HCT116 (cell line): ENCODE data around the gene CRIP1. TPM values are rescaled to one million over a fixed set of nuclear protein-coding genes. Genes with fewer than 3 reads are reported as not detected.

ENCODE experiments used
- ATAC-seq: fragments of 200-7000 bp; cut with Tn5 transposase; 2 replicates; pipeline ENCODE4 v1.9.1; 2020; ENCODE audit warnings: mild to moderate bottlenecking, moderate library complexity
- BruUV-seq: library from RNA; stranded (reverse); fragments of 400-500 nt; replicated peaks from 2 replicates; lab custom pipeline; 2021; lab: Mats Ljungman, UMichigan
- CTCF ChIA-PET: fragments of 300-600 bp; sonication (Branson Sonifier 250); formaldehyde crosslinking; loops from one replicate; lab custom pipeline; 2021; ENCODE audit warnings: antibody characterized with exemption; lab: Charles Lee
- POLR2A ChIA-PET: fragments of 300-600, 350-600 bp; sonication (Branson Sonifier 250); formaldehyde crosslinking; loops from one replicate; lab custom pipeline; 2021; ENCODE audit warnings: antibody characterized with exemption; lab: Charles Lee
- RAD21 ChIA-PET, 2 experiments: fragments of 300-600 bp; sonication (Branson Sonifier 250); formaldehyde crosslinking; loops; one replicate each; lab custom pipeline; 2023; ENCODE audit warnings: low total read pairs in 2 of 2; ENCODE audit not compliant: uncharacterized antibody in 2 of 2, unreplicated experiment in 2 of 2, low non-redundant PET in 1 of 2; lab: Charles Lee
- DNase-seq: peaks from one replicate; pipeline ENCODE4 v3.0.0-alpha.2; 2010; ENCODE audit warnings: low read depth, low spot score
- H2AFZ ChIP-seq: fragments of 200-600 bp; shearing (Covaris generic), sonication (generic); 2 replicates; pipeline ENCODE4 v1.6.1; 2017; ENCODE audit warnings: low read depth, mixed run types, mixed read lengths, antibody characterized with exemption, low read length; ENCODE audit not compliant: poor library complexity, severe bottlenecking
- H3K27ac ChIP-seq: 2 replicates; pipeline ENCODE4 v1.5.1; 2012; ENCODE audit warnings: low read depth, low read length
- H3K27me3 ChIP-seq: fragments of 200-600 bp; sonication (generic); 2 replicates; pipeline ENCODE4 v1.6.1; 2016; ENCODE audit warnings: mixed run types, low read length, mixed read lengths; ENCODE audit not compliant: insufficient read depth
- H3K36me3 ChIP-seq, 2 experiments: fragments of 200-500 bp in 1 of 2; fragments of 200-600 bp in 1 of 2; sonication (Bioruptor generic) in 1 of 2; sonication (generic) in 1 of 2; 2 replicates each; pipeline versions ENCODE4 v1.5.1 to v1.6.1; 2014 to 2016; ENCODE audit warnings: low read length in 2 of 2, inconsistent platforms in 1 of 2, mixed read lengths in 1 of 2, mixed run types in 1 of 2; ENCODE audit not compliant: insufficient read depth in 2 of 2, control insufficient read depth in 1 of 2
- H3K4me1 ChIP-seq, 2 experiments: fragments of 200-600 bp in 1 of 2; sonication (generic) in 1 of 2; 2 replicates each; pipeline versions ENCODE4 v1.5.1 to v1.6.1; 2012 to 2017; ENCODE audit warnings: low read length in 2 of 2, inconsistent platforms in 1 of 2, mild to moderate bottlenecking in 1 of 2, mixed read lengths in 1 of 2, mixed run types in 1 of 2, moderate library complexity in 1 of 2; ENCODE audit not compliant: insufficient read depth in 2 of 2, control insufficient read depth in 1 of 2
- H3K4me2 ChIP-seq: fragments of 200-600 bp; sonication (generic); 2 replicates; pipeline ENCODE4 v1.6.1; 2017; ENCODE audit warnings: mixed run types, low read length, mixed read lengths
- H3K4me3 ChIP-seq, 2 experiments: fragments of 200-600 bp in 1 of 2; sonication (generic) in 1 of 2; replicated peaks in 1 of 2; 2 replicates each; pipeline ENCODE4 v1.5.1; 2011 to 2016; ENCODE audit warnings: low read length in 2 of 2, control low read depth in 1 of 2, low read depth in 1 of 2, mild to moderate bottlenecking in 1 of 2, mixed read lengths in 1 of 2, mixed run types in 1 of 2
- H3K79me2 ChIP-seq: fragments of 200-600 bp; sonication (generic); 2 replicates; pipeline ENCODE4 v1.6.1; 2017; ENCODE audit warnings: mild to moderate bottlenecking, mixed run types, low read length, moderate library complexity, mixed read lengths; ENCODE audit not compliant: insufficient read depth
- H3K9ac ChIP-seq: fragments of 200-600 bp; sonication (generic); 2 replicates; pipeline ENCODE4 v1.6.1; 2016; ENCODE audit warnings: low read length, mixed read lengths
- H3K9me2 ChIP-seq: fragments of 200-600 bp; sonication (generic), shearing (Covaris generic); 2 replicates; pipeline ENCODE4 v1.6.1; 2017; ENCODE audit warnings: mixed run types, mild to moderate bottlenecking, moderate library complexity; ENCODE audit not compliant: insufficient read depth
- H3K9me3 ChIP-seq, 2 experiments: fragments of 200-500 bp in 1 of 2; fragments of 200-600 bp in 1 of 2; sonication (Bioruptor generic) in 1 of 2; sonication (generic) in 1 of 2; 2 replicates each; pipeline ENCODE4 v1.6.1; 2014 to 2017; ENCODE audit warnings: low read length in 2 of 2, mixed read lengths in 2 of 2, inconsistent platforms in 1 of 2, low read depth in 1 of 2, mild to moderate bottlenecking in 1 of 2, mixed run types in 1 of 2, moderate library complexity in 1 of 2; ENCODE audit not compliant: control insufficient read depth in 1 of 2, insufficient read depth in 1 of 2
- H4K20me1 ChIP-seq: fragments of 200-600 bp; sonication (generic), shearing (Covaris generic); 2 replicates; pipeline ENCODE4 v1.6.1; 2017; ENCODE audit warnings: mixed run types, mild to moderate bottlenecking, moderate library complexity; ENCODE audit not compliant: insufficient read depth
- CBX3 ChIP-seq: IDR thresholded peaks from 2 replicates; pipeline ENCODE4 v1.6.1; 2012; ENCODE audit warnings: low read depth
- CTCF ChIP-seq, 3 experiments: fragments of 200-600 bp in 1 of 3; sonication (generic) in 1 of 3; IDR thresholded peaks in 2 of 3; conservative IDR thresholded peaks in 1 of 3; 2 replicates each; pipeline ENCODE4 v1.5.1; 2012 to 2017; ENCODE audit warnings: low read depth in 2 of 3, low read length in 2 of 3, antibody characterized with exemption in 1 of 3, borderline replicate concordance in 1 of 3, control low read depth in 1 of 3, mild to moderate bottlenecking in 1 of 3, mixed read lengths in 1 of 3, mixed run types in 1 of 3, moderate library complexity in 1 of 3; ENCODE audit not compliant: insufficient read depth in 1 of 3
- EGR1 ChIP-seq: IDR thresholded peaks from 2 replicates; pipeline ENCODE4 v1.6.1; 2012; ENCODE audit warnings: low read depth
- ELF1 ChIP-seq: IDR thresholded peaks from 2 replicates; pipeline ENCODE4 v1.6.1; 2012; ENCODE audit warnings: low read depth, borderline replicate concordance
- EZH2phosphoT487 ChIP-seq: fragments of 200-600 bp; IDR thresholded peaks from 2 replicates; pipeline ENCODE4 v1.6.1; 2018; ENCODE audit warnings: antibody characterized with exemption, borderline replicate concordance
- FOSL1 ChIP-seq: IDR thresholded peaks from 2 replicates; pipeline ENCODE4 v1.6.1; 2012; ENCODE audit warnings: low read depth
- POLR2A ChIP-seq: IDR thresholded peaks from 2 replicates; pipeline ENCODE4 v1.7.0; 2011; ENCODE audit warnings: borderline replicate concordance; ENCODE audit not compliant: insufficient read depth, insufficient read length; ENCODE audit errors: extremely low read depth
- POLR2AphosphoS5 ChIP-seq: IDR thresholded peaks from 2 replicates; pipeline ENCODE4 v1.6.1; 2011; ENCODE audit warnings: mild to moderate bottlenecking, low read depth, low read length, moderate library complexity
- RAD21 ChIP-seq: IDR thresholded peaks from 2 replicates; pipeline ENCODE4 v1.6.1; 2012; ENCODE audit warnings: low read depth, mild to moderate bottlenecking
- SP1 ChIP-seq: IDR thresholded peaks from 2 replicates; pipeline ENCODE4 v1.6.1; 2012; ENCODE audit warnings: low read depth
- SRF ChIP-seq: IDR thresholded peaks from 2 replicates; pipeline ENCODE4 v1.6.1; 2012; ENCODE audit warnings: low read depth
- TCF7L2 ChIP-seq: IDR thresholded peaks from 2 replicates; pipeline ENCODE4 v1.7.0; 2011; ENCODE audit warnings: borderline replicate concordance, inconsistent platforms; ENCODE audit not compliant: insufficient read depth, insufficient read length; ENCODE audit errors: extremely low read depth
- ZFX ChIP-seq: fragments of 450-650 bp; IDR thresholded peaks from 2 replicates; pipeline ENCODE4 v1.6.1; 2017
- intact Hi-C: fragments of 100-400 bp; cut with micrococcal nuclease; formaldehyde crosslinking; loops from 2 replicates; pipeline ENCODE4 v1.10.0; 2022
- total RNA-seq: library from RNA; stranded (reverse); gene quantifications from one replicate; pipeline ENCODE4 v1.2.1, GENCODE V29; 2021; ENCODE audit not compliant: unreplicated experiment
- TF ChIP-seq, protein P1 (sequence below): IDR thresholded peaks from 2 replicates; pipeline ENCODE4 v1.6.1; 2012
- TF ChIP-seq, protein P2 (sequence below): IDR thresholded peaks from 2 replicates; pipeline ENCODE4 v1.6.1; 2011; ENCODE audit warnings: mild to moderate bottlenecking, low read length, moderate library complexity; ENCODE audit not compliant: insufficient replicate concordance; ENCODE audit errors: extremely low read depth

Gene CRIP1
- total RNA-seq, 1 experiment from 2014 or later = 260 TPM

DNA sequence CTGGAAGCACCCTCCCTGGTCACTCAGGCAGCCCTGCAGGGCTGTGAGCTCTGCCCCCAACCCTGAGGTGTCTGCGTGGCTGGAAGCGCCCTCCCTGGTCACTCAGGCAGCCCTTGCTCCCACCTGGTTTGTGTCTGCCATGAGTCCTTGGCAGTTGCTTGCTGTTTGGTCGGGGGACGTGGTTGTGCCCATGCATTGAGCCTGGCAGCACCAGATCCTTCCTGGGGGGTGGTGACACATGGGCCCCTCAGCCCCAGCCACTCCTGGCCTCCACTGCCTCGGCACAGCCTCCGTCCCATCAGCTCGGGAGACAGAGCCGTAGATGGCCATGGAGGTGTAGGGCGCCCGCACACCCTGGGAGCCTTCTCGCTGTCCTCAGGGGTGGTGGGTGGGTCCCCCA is 47.5 kb upstream of the CRIP1 start:
- no peak for TF ChIP-seq POLR2A
- TF ChIP-seq, protein P1, sequence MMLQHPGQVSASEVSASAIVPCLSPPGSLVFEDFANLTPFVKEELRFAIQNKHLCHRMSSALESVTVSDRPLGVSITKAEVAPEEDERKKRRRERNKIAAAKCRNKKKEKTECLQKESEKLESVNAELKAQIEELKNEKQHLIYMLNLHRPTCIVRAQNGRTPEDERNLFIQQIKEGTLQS = no peak
- TF ChIP-seq POLR2AphosphoS5 = no peak
- TF ChIP-seq SP1 = no peak
- TF ChIP-seq FOSL1 = no peak
- TF ChIP-seq TCF7L2 = no peak
- TF ChIP-seq CBX3 = no peak
- no peak for TF ChIP-seq ELF1
- no peak for TF ChIP-seq EZH2phosphoT487
- Histone ChIP-seq H3K9me2 (no peaks in the 10 kb centered on the region), H3K27me3 (no peaks in the 10 kb centered on the region), H3K27ac (no peak overlapping the region), H3K4me2 (no peak overlapping the region), H3K9ac (no peak overlapping the region), H3K36me3 (peaks cover 6 to 12% of the 10 kb centered on the region in 2 experiments; a peak in 2 of 4 replicates), H3K9me3 (no peaks in the 10 kb centered on the region), H3K4me3 (no peak overlapping the region), H3K79me2 (peaks cover 60% of the 10 kb centered on the region), H3K4me1 (no peaks in the 10 kb centered on the region), H2AFZ (no peak overlapping the region), H4K20me1 (peaks cover 6% of the 10 kb centered on the region; the same call in 1 of the 2 replicates)
- BruUV-seq = no TSS peak
- intact Hi-C loops = no loop called here
- ATAC-seq (no peak), DNase-seq (no peak)
- ChIA-PET RAD21 (no interaction called here), CTCF (no interaction called here), POLR2A (no interaction called here)

- ATAC-seq = 0 out of 2 replicates have a peak, but pooled peaks have one; percentile 15
Measured at GRCh38 chr14:105439710-105440553, 46.8 kb upstream of the CRIP1 start.

More at GRCh38 chr14:105439710-105440553, 46.8 kb upstream of the CRIP1 start:
- ChIA-PET RAD21 (no interaction called here), POLR2A (no interaction called here), CTCF (no interaction called here)
- Histone ChIP-seq H3K9ac (no peak overlapping the region), H3K79me2 (peaks cover 53% of the 10 kb centered on the region), H3K27me3 (no peaks in the 10 kb centered on the region), H2AFZ (no peak overlapping the region), H3K36me3 (peaks cover 6 to 12% of the 10 kb centered on the region in 2 experiments; a peak in 2 of 4 replicates), H3K4me1 (no peaks in the 10 kb centered on the region), H4K20me1 (peaks cover 6% of the 10 kb centered on the region; the same call in 1 of the 2 replicates), H3K4me3 (no peak overlapping the region), H3K9me2 (no peaks in the 10 kb centered on the region), H3K9me3 (no peaks in the 10 kb centered on the region), H3K4me2 (no peak overlapping the region), H3K27ac (no peak overlapping the region)
- no peak for DNase-seq
- intact Hi-C loops = no loop called here
- TF ChIP-seq RAD21 (no peak), CTCF (IDR thresholded peaks at IDR 0.05 in 2 of 3, conservative IDR thresholded peaks at IDR 0.05 in 1 of 3; ENCODE audit: borderline replicate concordance in 1 of 3, insufficient read depth in 1 of 3, low read depth in 2 of 3, low read length in 2 of 3) (no peak), POLR2A (no peak), SP1 (no peak), ZFX (no peak), SRF (no peak), EGR1 (no peak)
- TF ChIP-seq, protein P2, sequence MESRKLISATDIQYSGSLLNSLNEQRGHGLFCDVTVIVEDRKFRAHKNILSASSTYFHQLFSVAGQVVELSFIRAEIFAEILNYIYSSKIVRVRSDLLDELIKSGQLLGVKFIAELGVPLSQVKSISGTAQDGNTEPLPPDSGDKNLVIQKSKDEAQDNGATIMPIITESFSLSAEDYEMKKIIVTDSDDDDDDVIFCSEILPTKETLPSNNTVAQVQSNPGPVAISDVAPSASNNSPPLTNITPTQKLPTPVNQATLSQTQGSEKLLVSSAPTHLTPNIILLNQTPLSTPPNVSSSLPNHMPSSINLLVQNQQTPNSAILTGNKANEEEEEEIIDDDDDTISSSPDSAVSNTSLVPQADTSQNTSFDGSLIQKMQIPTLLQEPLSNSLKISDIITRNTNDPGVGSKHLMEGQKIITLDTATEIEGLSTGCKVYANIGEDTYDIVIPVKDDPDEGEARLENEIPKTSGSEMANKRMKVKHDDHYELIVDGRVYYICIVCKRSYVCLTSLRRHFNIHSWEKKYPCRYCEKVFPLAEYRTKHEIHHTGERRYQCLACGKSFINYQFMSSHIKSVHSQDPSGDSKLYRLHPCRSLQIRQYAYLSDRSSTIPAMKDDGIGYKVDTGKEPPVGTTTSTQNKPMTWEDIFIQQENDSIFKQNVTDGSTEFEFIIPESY = no peak
- no TSS peak for BruUV-seq
